BJ (cell line): ENCODE data around the gene ZBTB7B. TPM values are rescaled to one million over a fixed set of nuclear protein-coding genes. Genes with fewer than 3 reads are reported as not detected.

Experiments used
- CTCF ChIA-PET: fragments of 350-600 bp; formaldehyde crosslinking; extraction: SDS; loops from one replicate; lab custom pipeline; 2021; ENCODE audit warnings: antibody characterized with exemption, inconsistent platforms; lab: Yijun Ruan, JAX
- POLR2A ChIA-PET: fragments of 300-600 bp; sonication (Branson Sonifier 250); formaldehyde crosslinking; extraction: SDS; loops from one replicate; lab custom pipeline; 2021; ENCODE audit warnings: antibody characterized with exemption; lab: Charles Lee
- DNase-seq: peaks from one replicate; pipeline ENCODE4 v3.0.0-alpha.2; 2011; ENCODE audit warnings: low read depth
- H3K27me3 ChIP-seq: 2 replicates; pipeline ENCODE4 v1.6.0; 2011; ENCODE audit warnings: low read length; ENCODE audit not compliant: control insufficient read depth, insufficient read depth
- H3K36me3 ChIP-seq: 2 replicates; pipeline ENCODE4 v1.5.1; 2011; ENCODE audit warnings: low read length; ENCODE audit not compliant: control insufficient read depth, insufficient read depth
- H3K4me3 ChIP-seq: 2 replicates; pipeline ENCODE4 v1.5.1; 2011; ENCODE audit warnings: low read depth, mild to moderate bottlenecking, control low read depth, low read length
- polyA plus RNA-seq: library from polyadenylated mRNA; depleted of rRNA; stranded (reverse); fragments of >200 nt; gene quantifications from 2 replicates; pipeline ENCODE4 v1.2.3, GENCODE V29; 2011
- TF ChIP-seq, protein P1 (sequence below): IDR thresholded peaks from 2 replicates; pipeline ENCODE4 v1.5.1; 2011; ENCODE audit warnings: low read depth, mild to moderate bottlenecking, control low read depth, inconsistent platforms, low read length, moderate library complexity; ENCODE audit not compliant: insufficient read depth

ZBTB7B gene
- polyA plus RNA-seq, 1 experiment: 29.4 TPM

DNA sequence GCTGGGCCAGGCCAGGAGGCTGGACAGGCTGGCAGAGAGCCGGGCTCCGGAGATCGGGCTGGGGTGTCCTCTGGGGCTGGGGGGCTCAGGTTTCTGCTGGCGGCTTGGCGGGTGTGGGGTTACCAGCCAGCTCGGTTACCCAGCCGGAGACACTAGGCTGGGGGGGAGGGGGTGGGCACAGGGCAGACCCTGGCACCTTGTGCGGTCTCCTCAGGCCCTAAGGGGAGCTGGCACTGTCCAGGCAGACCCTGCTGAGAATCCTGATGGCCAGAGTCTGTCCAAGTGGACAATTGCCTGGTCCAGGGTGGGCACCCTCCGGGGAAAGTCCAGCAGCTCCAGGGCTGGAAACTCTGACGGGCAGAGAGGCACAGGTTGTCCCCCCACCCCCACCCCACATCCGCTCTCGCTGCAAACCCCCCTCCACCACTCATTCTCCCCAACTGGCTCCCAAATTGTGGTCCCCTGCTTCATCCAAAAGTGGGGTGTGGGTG is 6.7 kb downstream of the ZBTB7B start:
- CTCF ChIA-PET: interaction anchor here (8.3 kb wide), 1 partner anchor 8 kb away, joined by 74 read pairs; no protein-coding TSS in a partner anchor
- Histone ChIP-seq H3K27me3 (no peaks in the 10 kb centered on the region), H3K36me3 (peaks cover 4% of the 10 kb centered on the region), H3K4me3 (no peak overlapping the region)
- POLR2A ChIA-PET: no interaction called here
- no peak for DNase-seq
- TF ChIP-seq, protein P1, sequence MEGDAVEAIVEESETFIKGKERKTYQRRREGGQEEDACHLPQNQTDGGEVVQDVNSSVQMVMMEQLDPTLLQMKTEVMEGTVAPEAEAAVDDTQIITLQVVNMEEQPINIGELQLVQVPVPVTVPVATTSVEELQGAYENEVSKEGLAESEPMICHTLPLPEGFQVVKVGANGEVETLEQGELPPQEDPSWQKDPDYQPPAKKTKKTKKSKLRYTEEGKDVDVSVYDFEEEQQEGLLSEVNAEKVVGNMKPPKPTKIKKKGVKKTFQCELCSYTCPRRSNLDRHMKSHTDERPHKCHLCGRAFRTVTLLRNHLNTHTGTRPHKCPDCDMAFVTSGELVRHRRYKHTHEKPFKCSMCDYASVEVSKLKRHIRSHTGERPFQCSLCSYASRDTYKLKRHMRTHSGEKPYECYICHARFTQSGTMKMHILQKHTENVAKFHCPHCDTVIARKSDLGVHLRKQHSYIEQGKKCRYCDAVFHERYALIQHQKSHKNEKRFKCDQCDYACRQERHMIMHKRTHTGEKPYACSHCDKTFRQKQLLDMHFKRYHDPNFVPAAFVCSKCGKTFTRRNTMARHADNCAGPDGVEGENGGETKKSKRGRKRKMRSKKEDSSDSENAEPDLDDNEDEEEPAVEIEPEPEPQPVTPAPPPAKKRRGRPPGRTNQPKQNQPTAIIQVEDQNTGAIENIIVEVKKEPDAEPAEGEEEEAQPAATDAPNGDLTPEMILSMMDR: no peak

DNA sequence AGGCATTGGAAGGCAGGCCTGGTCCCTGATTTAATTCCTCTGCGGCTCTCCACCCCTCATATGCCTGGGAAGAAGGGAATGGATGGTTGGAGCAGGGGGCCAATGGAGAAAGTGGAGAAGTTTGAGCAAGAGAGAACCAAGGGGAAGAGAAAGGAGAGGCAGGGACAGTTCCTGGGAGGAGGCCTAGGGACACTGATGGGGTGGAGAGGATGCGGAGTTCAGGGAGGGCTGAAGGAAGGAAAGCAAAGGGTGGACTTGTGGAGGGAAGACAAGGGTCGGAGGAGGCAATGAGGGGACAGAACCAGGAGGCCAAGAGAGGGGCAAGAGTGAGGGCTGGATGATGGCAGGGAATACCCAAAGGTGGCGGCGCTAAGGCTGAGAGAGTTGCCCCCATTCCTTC is 7.1 kb downstream of the ZBTB7B start:
- TF ChIP-seq, protein P1: no peak
- H3K36me3 ChIP-seq: peaks cover 4% of the 10 kb centered on the region
- CTCF ChIA-PET: no interaction called here
- no peak for DNase-seq
- POLR2A ChIA-PET: no interaction called here
- H3K27me3 ChIP-seq: no peaks in the 10 kb centered on the region
- no peak overlapping the region for H3K4me3 ChIP-seq

DNA sequence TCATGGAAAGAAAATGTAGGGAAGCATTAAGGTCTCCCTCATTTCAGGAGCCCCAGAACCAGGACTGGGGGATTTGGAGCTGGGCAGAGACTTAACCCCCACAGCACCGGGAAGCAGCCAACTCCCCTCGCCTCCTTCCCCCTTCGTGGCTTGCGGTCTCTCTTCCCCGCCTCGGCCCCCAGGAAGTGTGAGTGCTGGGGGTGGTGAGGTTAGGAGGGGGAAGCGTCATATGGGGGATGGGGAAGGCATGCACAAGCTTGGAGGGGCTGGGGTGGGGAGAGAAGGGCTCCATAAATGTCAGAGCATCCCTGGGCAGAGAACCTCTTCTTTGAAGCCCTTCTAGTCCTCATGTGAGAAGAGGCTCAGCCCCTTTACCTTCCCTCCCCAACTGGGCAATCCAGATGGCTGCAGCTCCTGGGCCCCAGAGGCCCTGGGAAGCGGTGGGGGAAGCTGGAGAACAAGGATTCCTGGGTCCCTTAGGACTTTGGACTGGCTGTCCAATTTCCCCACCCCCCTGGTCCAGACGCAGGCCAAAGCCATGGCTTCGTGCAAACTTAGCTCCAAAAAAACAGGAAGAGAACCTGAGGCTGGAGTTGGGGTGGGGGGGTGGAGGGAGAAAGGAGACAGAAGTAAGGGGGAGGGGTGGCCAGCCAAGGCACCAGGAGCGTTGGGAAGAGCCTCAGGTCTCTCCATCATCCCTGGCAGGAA is 7.8 kb downstream of the ZBTB7B start:
- Histone ChIP-seq H3K4me3 (no peak overlapping the region), H3K27me3 (no peaks in the 10 kb centered on the region), H3K36me3 (peaks cover 7% of the 10 kb centered on the region)
- CTCF ChIA-PET: interaction anchor here (1.0 to 10.2 kb wide), 3 partner anchors 14 to 35 kb away, joined by 3 to 95 read pairs (median 3); partner anchors contain the start of gene LENEP
- POLR2A ChIA-PET: no interaction called here
- TF ChIP-seq, protein P1: no peak
- DNase-seq: no peak

DNA sequence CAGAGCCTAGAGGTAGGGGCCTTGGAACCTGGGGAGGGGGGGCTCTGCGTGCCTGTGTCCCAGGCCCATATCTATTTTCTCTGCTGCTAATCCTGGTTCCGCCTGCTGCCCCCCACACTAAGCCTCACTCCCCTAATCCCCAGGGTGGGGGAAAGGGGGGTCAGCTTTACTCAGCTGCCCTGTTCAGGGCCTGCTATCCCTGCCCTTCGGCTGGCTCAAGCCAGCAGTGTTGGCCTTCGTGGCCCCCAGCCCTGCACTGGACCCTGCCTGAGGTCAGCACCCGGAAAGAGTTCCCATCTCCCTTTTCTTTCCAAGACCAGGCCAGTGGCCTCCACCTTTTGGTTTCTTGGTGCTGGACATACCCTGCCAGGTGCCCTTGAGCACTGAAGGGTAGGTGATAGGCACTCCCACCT is 8.4 kb downstream of the ZBTB7B start:
- POLR2A ChIA-PET: no interaction called here
- CTCF ChIA-PET: interaction anchor here (1.0 to 10.2 kb wide), 3 partner anchors 15 to 34 kb away, joined by 3 to 95 read pairs (median 3); partner anchors contain the start of gene LENEP
- DNase-seq: no peak

DNA sequence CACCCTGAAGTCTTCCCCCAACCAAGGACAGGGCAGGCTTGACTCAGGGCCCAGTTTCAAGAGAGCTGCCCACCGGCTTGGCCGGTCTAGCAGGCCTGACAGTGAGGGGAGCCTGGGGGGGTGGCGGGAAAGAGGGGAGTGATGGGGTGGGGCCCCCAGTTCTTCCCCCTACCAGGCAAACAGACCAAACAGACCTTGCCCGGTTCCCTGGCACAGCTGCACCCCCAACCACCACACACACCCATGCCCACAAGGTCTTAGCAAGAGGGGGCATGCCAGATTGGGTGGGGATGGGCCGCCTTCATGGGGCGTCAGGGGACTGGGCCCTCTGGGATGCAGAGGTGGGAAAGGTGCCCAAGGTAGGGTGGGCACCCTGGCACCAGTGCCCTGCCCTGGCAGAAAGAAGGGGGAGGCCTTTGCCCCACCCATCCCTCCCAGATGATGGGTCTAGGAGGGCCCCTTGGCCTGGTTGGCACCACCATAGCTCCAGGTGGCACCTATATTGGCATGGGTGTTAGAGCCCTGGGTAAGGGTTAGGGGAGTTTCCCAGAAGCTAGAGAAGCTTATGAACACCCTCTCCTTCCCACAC is 8.9 kb downstream of the ZBTB7B start:
- TF ChIP-seq, protein P1: no peak
- Histone ChIP-seq H3K4me3 (no peak overlapping the region), H3K27me3 (no peaks in the 10 kb centered on the region), H3K36me3 (peaks cover 11% of the 10 kb centered on the region)
- ChIA-PET POLR2A (no interaction called here), CTCF (interaction anchor here (1.1 to 10.2 kb wide), 3 partner anchors 15 to 49 kb away, joined by 3 to 95 read pairs (median 3); partner anchors contain the start of genes LENEP and PYGO2)
- DNase-seq: no peak

More for the DNA sequence above, 8.4 kb downstream of the ZBTB7B start:
- TF ChIP-seq, protein P1: no peak
- Histone ChIP-seq H3K4me3 (no peak overlapping the region), H3K27me3 (no peaks in the 10 kb centered on the region), H3K36me3 (peaks cover 11% of the 10 kb centered on the region)
